ENCODE results near the gene GBP5.

GBP5 gene

GRCh38 chr1:89243046-89243445 lies 29.6 kb downstream of the GBP5 start:
- no peak overlapping the region for H3K4me2 ChIP-seq (ENCODE audit: low read length)
- no peak overlapping the region for H3K27ac ChIP-seq (ENCODE audit: low read depth, low read length)
- no peaks in the 10 kb centered on the region for H3K27me3 ChIP-seq (ENCODE audit: control insufficient read depth, low read length)
- no peaks in the 10 kb centered on the region for H3K9me3 ChIP-seq (ENCODE audit: control insufficient read depth, insufficient read depth, low read length)
- H3F3A ChIP-seq (ENCODE audit: control insufficient read depth, insufficient read depth): no peaks in the 10 kb centered on the region
- no peaks in the 10 kb centered on the region for H3K36me3 ChIP-seq (ENCODE audit: control insufficient read depth, low read length)
- H3K9me2 ChIP-seq (replicated peaks; ENCODE audit: control insufficient read depth, low read length): no peaks in the 10 kb centered on the region
- no peaks in the 10 kb centered on the region for H3K4me1 ChIP-seq (ENCODE audit: control insufficient read depth, low read length)
- no peak for TF ChIP-seq EZH2phosphoT487 (IDR thresholded peaks at IDR 0.05; ENCODE audit: borderline replicate concordance, low read length)
- TF ChIP-seq, protein P1, sequence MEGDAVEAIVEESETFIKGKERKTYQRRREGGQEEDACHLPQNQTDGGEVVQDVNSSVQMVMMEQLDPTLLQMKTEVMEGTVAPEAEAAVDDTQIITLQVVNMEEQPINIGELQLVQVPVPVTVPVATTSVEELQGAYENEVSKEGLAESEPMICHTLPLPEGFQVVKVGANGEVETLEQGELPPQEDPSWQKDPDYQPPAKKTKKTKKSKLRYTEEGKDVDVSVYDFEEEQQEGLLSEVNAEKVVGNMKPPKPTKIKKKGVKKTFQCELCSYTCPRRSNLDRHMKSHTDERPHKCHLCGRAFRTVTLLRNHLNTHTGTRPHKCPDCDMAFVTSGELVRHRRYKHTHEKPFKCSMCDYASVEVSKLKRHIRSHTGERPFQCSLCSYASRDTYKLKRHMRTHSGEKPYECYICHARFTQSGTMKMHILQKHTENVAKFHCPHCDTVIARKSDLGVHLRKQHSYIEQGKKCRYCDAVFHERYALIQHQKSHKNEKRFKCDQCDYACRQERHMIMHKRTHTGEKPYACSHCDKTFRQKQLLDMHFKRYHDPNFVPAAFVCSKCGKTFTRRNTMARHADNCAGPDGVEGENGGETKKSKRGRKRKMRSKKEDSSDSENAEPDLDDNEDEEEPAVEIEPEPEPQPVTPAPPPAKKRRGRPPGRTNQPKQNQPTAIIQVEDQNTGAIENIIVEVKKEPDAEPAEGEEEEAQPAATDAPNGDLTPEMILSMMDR (IDR thresholded peaks at IDR 0.05; ENCODE audit: low read depth, low read length, poor library complexity, severe bottlenecking): no peak
- no peak overlapping the region for H3K4me3 ChIP-seq (ENCODE audit: low read length)
- no peaks in the 10 kb centered on the region for H4K20me1 ChIP-seq (ENCODE audit: control insufficient read depth, insufficient read depth, low read depth, low read length)
- H3K79me2 ChIP-seq (ENCODE audit: control insufficient read depth, low read length): no peaks in the 10 kb centered on the region

Data from DOHH2 (cell line).